ENCODE measurements around the gene CHI3L2. TPM values are rescaled to one million over a fixed set of nuclear protein-coding genes. Genes with fewer than 3 reads are reported as not detected.

The CHI3L2 gene
- total and polyA plus RNA-seq, 8 donors: 1.4 to 28.1 (median 2.8) TPM; not detected in 3

GRCh38 chr1:111217183-111217910 lies 10.2 kb upstream of the CHI3L2 start:
- peak overlapping the region in 2 of 5 donors; percentile 14 to 20 for H3K27ac ChIP-seq
- no peak for TF ChIP-seq POLR2AphosphoS5 (IDR thresholded peaks at IDR 0.05)
- no peak for TF ChIP-seq EP300 (IDR thresholded peaks at IDR 0.05)
- no peak for TF ChIP-seq POLR2A (IDR thresholded peaks at IDR 0.05)
- TF ChIP-seq, protein P1, sequence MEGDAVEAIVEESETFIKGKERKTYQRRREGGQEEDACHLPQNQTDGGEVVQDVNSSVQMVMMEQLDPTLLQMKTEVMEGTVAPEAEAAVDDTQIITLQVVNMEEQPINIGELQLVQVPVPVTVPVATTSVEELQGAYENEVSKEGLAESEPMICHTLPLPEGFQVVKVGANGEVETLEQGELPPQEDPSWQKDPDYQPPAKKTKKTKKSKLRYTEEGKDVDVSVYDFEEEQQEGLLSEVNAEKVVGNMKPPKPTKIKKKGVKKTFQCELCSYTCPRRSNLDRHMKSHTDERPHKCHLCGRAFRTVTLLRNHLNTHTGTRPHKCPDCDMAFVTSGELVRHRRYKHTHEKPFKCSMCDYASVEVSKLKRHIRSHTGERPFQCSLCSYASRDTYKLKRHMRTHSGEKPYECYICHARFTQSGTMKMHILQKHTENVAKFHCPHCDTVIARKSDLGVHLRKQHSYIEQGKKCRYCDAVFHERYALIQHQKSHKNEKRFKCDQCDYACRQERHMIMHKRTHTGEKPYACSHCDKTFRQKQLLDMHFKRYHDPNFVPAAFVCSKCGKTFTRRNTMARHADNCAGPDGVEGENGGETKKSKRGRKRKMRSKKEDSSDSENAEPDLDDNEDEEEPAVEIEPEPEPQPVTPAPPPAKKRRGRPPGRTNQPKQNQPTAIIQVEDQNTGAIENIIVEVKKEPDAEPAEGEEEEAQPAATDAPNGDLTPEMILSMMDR (IDR thresholded peaks at IDR 0.05): no peak
- no peaks in the 10 kb centered on the region for H3K36me3 ChIP-seq
- no peak overlapping the region for H3K4me3 ChIP-seq
- intact Hi-C loops (cut with DNase I; ENCODE audit: low total_unique reads): no loop called here
- H3K27me3 ChIP-seq: no peaks in the 10 kb centered on the region
- WGBS, 5 donors: 63 to 71% (median 66%) methylated on average over 5 of the region's 5 CpGs
- peaks cover 6 to 68% (median 9%) of the 10 kb centered on the region in 4 donors for H3K4me1 ChIP-seq
- DNase-seq: no peak
- H3K9me3 ChIP-seq: no peaks in the 10 kb centered on the region

GRCh38 chr1:111218701-111219556 lies 8.6 kb upstream of the CHI3L2 start:
- intact Hi-C loops (cut with DNase I; ENCODE audit: low total_unique reads): no loop called here
- TF ChIP-seq EP300 (IDR thresholded peaks at IDR 0.05) (no peak), POLR2AphosphoS5 (IDR thresholded peaks at IDR 0.05) (no peak), POLR2A (IDR thresholded peaks at IDR 0.05) (no peak)
- TF ChIP-seq, protein P1 (IDR thresholded peaks at IDR 0.05): no peak
- H3K9me3 ChIP-seq: no peaks in the 10 kb centered on the region
- H3K36me3 ChIP-seq: no peaks in the 10 kb centered on the region
- peaks cover 11 to 68% (median 17%) of the 10 kb centered on the region in 4 donors for H3K4me1 ChIP-seq
- peak overlapping the region in 1 of 5 donors; percentile 38 for H3K27ac ChIP-seq
- 83 to 90% (median 84%) methylated on average over 8 of the region's 8 CpGs for WGBS, 5 donors
- H3K27me3 ChIP-seq: no peaks in the 10 kb centered on the region
- DNase-seq: no peak
- H3K4me3 ChIP-seq: no peak overlapping the region

DNA sequence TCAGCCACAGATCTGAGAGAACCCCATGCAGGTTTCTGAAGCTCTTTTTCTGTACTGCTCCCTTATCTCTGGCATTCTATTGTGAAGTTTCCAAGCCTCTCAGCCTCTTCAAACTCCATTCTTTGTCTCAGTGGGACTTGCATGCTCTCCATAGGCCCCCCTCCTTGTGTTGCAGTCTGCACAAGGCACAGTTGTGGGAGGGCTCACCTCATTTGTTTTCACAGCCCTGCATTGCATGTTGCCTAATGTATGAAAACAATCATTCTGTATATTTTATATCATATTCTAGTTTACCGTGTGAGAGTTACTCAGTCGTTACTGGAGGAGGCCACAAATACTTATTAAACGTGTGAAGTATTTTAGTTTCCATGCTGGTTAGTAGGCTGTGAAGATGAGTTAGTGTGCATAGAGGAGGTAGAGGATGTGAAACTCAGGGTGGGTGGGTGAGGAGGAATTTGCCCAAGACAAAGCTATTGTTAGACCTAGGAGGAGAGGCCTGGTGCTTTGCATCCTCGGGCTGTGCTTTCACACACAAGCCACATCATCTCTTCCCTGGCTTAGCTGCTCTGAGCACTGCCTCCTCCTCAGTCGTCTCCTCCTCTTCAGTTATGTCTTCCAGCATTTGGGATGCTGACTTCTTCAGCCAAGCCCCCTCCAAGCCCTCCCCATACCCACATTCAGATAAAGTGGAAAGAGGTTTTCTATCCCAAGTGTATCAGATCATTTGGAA lies 7.8 kb upstream of the CHI3L2 start:
- Histone ChIP-seq H3K36me3 (no peaks in the 10 kb centered on the region), H3K4me1 (peaks cover 11 to 68% (median 17%) of the 10 kb centered on the region in 4 donors), H3K27ac (peak overlapping the region in 1 of 5 donors; percentile 38), H3K27me3 (no peaks in the 10 kb centered on the region), H3K9me3 (no peaks in the 10 kb centered on the region), H3K4me3 (no peak overlapping the region)
- peak in 1 of 2 donors; percentile 33 for DNase-seq
- intact Hi-C loops (cut with DNase I; ENCODE audit: low total_unique reads): loop anchor here (5.0 to 10.0 kb wide), 2 partner anchors 115 to 178 kb away; no protein-coding TSS in a partner anchor
- TF ChIP-seq POLR2A (IDR thresholded peaks at IDR 0.05) (no peak), POLR2AphosphoS5 (IDR thresholded peaks at IDR 0.05) (no peak), EP300 (IDR thresholded peaks at IDR 0.05) (no peak)
- TF ChIP-seq, protein P1 (IDR thresholded peaks at IDR 0.05): no peak
- WGBS, 5 donors: 59 to 72% (median 71%) methylated on average over 5 of the region's 5 CpGs

All from stomach (tissue), 9 donors.